ENCODE results near the gene IPP. TPM values are rescaled to one million over a fixed set of nuclear protein-coding genes. Genes with fewer than 3 reads are reported as not detected.

Gene IPP
- total and polyA plus RNA-seq, 2 of the 8 experiments (the other 6 are each of a cell fraction or from before 2014, with no cell fraction given) = 1.4 to 5.6 TPM

GRCh38 chr1:45694823-45695222, 55.6 kb downstream of the IPP start (continued):
- TF ChIP-seq CHD7 (IDR thresholded peaks at IDR 0.05; ENCODE audit: insufficient replicate concordance, low read length) = no peak
- no peak for TF ChIP-seq NANOG (IDR thresholded peaks at IDR 0.05; ENCODE audit: insufficient read depth, low read depth, low read length, poor library complexity, severe bottlenecking)
- no peak for TF ChIP-seq POLR2A (IDR thresholded peaks at IDR 0.05; ENCODE audit: control extremely low read depth in 1 of 2, low read depth in 2 of 2, low read length in 2 of 2)
- TF ChIP-seq SP1 (IDR thresholded peaks at IDR 0.05; ENCODE audit: low read depth, low read length) = no peak
- no peak for TF ChIP-seq KDM4A (IDR thresholded peaks at IDR 0.05; ENCODE audit: low read depth, low read length, severe bottlenecking)
- no peak for TF ChIP-seq ASH2L (IDR thresholded peaks at IDR 0.05; ENCODE audit: low read length)
- TF ChIP-seq TAF7 (optimal IDR thresholded peaks at IDR 0.05; ENCODE audit: borderline replicate concordance, low read depth, low read length) = no peak
- no peak for TF ChIP-seq MAFK (IDR thresholded peaks at IDR 0.05; ENCODE audit: low read depth, low read length)
- TF ChIP-seq GTF2F1 (IDR thresholded peaks at IDR 0.05; ENCODE audit: borderline replicate concordance, low read depth, low read length) = no peak
- TF ChIP-seq RBBP5 (IDR thresholded peaks at IDR 0.05; ENCODE audit: borderline replicate concordance, low read depth, low read length) = no peak
- TF ChIP-seq CBX5 (IDR thresholded peaks at IDR 0.05; ENCODE audit: low read depth, low read length) = no peak
- no peak for TF ChIP-seq SIN3A (conservative IDR thresholded peaks at IDR 0.05 in 1 of 2, IDR thresholded peaks at IDR 0.05 in 1 of 2; ENCODE audit: low read depth in 1 of 2, low read length in 2 of 2)
- no peak for TF ChIP-seq TCF12 (IDR thresholded peaks at IDR 0.05; ENCODE audit: low read depth, low read length)
